Muscle of leg (tissue), 11 donors: Measurements from ENCODE around the gene GNG7. TPM values are rescaled to one million over a fixed set of nuclear protein-coding genes. Genes with fewer than 3 reads are reported as not detected.
A peak's percentile ranks its signal among the peaks of the same experiment; 100 is the strongest.
"Not testable (repeated sequence)": the region's sequence is repeated elsewhere in the genome, so short reads cannot be mapped to it uniquely, and the experiment has no call there.

Source experiments
- DNase-seq: peaks from one replicate; pipeline ENCODE4 v3.0.0; 2013
- H3K27ac ChIP-seq: one replicate; pipeline ENCODE4 v1.5.1; 2013; ENCODE audit warnings: mild to moderate bottlenecking, low read length, control low read depth
- H3K27me3 ChIP-seq: one replicate; pipeline ENCODE4 v1.6.1; 2013; ENCODE audit warnings: low read length; ENCODE audit not compliant: control insufficient read depth, insufficient read depth
- H3K36me3 ChIP-seq: one replicate; pipeline ENCODE4 v1.6.1; 2013; ENCODE audit warnings: low read length; ENCODE audit not compliant: control insufficient read depth, insufficient read depth
- H3K4me1 ChIP-seq: one replicate; pipeline ENCODE4 v1.6.1; 2013; ENCODE audit warnings: low read length; ENCODE audit not compliant: control insufficient read depth, insufficient read depth
- H3K4me3 ChIP-seq: one replicate; pipeline ENCODE4 v1.5.1; 2013; ENCODE audit warnings: low read length, control low read depth
- H3K9me3 ChIP-seq: replicated peaks from 2 replicates; pipeline ENCODE4 v1.6.1; 2013; ENCODE audit warnings: low read depth, low read length; ENCODE audit not compliant: control insufficient read depth
- WGBS: methylation state at CpG from one replicate; pipeline ENCODE4 v1.1.5; 2013; ENCODE audit warnings: missing lambda C conversion rate; ENCODE audit not compliant: insufficient coverage; 5-methylcytosine and 5-hydroxymethylcytosine counted together
- polyA plus RNA-seq, 8 donors: library from polyadenylated mRNA; unstranded; fragments of 120-200 nt; gene quantifications; one replicate each; pipeline versions ENCODE4 v1.2.1 to v1.2.3, GENCODE V29; 2013; ENCODE audit warnings: inconsistent platforms in 1 of 8, low replicate concordance in 1 of 8; ENCODE audit not compliant: insufficient read length in 8 of 8, insufficient read depth in 1 of 8
- total RNA-seq: library from RNA; stranded (reverse); fragments of 120-200 nt; gene quantifications from one replicate; pipeline ENCODE4 v1.2.4, GENCODE V29; 2013

The GNG7 gene
- total and polyA plus RNA-seq, 9 donors, result 0.58 to 3.1 (median 2.7) TPM

- Histone ChIP-seq H3K4me3 (no peak overlapping the region), H3K27ac (no peak overlapping the region), H3K4me1 (peaks cover 17% of the 10 kb centered on the region), H3K36me3 (no peaks in the 10 kb centered on the region), H3K9me3 (no peaks in the 10 kb centered on the region), H3K27me3 (peaks cover 18% of the 10 kb centered on the region)
- 85% methylated on average over 14 of the region's 16 CpGs for WGBS
- no peak for DNase-seq
Observed at GRCh38 chr19:2514981-2515518, 187.4 kb downstream of the GNG7 start.

DNA sequence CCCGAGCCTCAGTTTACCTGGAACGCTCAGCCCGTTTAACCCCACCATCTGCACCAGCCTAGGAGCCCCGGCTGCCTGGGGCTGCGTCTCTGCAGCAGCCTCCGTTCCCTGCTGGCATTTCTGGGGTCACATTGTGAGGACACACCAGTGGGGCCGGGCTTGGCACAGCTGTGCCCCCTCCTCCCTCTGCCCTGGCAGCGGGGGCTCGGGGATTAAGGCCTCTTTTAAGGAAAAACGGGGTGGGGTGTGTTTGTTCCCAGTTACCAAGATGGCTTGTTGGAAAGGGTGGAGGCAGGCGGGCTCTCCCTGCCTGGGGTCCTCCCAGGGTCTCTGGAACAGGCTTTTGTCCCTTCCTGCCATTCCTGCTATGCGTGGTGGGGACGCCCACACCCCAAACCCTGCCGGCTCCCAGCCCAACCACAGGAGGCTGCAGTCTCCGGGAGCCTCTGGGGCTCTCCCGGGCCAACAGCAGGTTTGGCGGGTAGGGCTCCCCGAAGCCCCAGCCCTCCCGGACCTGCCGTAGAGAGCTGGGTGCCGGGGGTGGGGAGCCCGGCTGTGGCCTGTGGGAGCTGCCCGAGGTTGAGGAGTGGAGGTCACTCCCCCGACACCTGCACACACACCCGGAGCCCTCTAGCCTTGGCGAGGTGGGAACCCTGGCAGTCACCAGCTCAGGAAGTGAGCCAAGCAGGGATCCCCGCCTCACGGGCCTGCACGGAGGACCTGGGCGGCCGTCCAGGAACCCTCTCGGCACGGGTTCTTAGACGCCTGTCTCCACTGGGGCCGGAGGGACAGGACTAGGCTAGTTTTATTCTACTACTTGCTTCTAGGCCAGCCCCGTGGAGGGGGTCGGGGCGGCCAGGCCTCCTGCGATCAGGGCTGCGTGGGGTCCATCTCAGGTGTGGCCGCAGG, 189.7 kb downstream of the GNG7 start:
- Histone ChIP-seq H3K9me3 (no peaks in the 10 kb centered on the region), H3K4me3 (no peak overlapping the region), H3K4me1 (peaks cover 10% of the 10 kb centered on the region), H3K27ac (no peak overlapping the region), H3K36me3 (no peaks in the 10 kb centered on the region), H3K27me3 (peaks cover 14% of the 10 kb centered on the region)
- DNase-seq, result no peak
- 50% methylated on average over 21 of the region's 41 CpGs for WGBS

DNA sequence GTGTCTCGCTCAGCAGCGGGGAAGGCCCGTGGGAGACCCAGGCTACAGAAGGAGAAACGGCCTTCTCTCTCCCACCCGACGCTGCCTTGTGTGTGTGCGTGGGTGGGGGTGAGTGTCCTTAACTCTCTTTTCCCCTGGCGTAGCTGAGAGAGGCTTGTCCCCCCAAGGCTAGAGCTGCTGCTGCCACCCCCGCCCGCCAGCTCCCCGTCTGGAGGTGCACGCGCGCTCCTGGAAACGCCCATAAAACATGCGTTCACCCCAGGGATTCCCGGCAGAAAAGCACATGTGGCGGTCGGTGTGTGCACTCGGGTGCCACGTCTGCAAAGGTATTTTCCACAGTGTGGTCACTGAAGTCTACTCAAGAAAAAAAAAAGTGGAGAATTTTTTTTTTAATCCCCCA, 190.5 kb downstream of the GNG7 start:
- Histone ChIP-seq H3K36me3 (no peaks in the 10 kb centered on the region), H3K4me1 (peaks cover 14% of the 10 kb centered on the region), H3K27me3 (peaks cover 14% of the 10 kb centered on the region), H3K27ac (no peak overlapping the region), H3K4me3 (no peak overlapping the region), H3K9me3 (no peaks in the 10 kb centered on the region)
- no peak for DNase-seq
- 61% methylated on average over 12 of the region's 21 CpGs for WGBS

GRCh38 chr19:2511570-2511969, 190.9 kb downstream of the GNG7 start:
- peaks cover 14% of the 10 kb centered on the region for H3K4me1 ChIP-seq
- peaks cover 14% of the 10 kb centered on the region for H3K27me3 ChIP-seq
- no peak overlapping the region for H3K4me3 ChIP-seq
- no peak overlapping the region for H3K27ac ChIP-seq
- WGBS, result 77% methylated on average over 17 of the region's 22 CpGs
- H3K9me3 ChIP-seq, result no peaks in the 10 kb centered on the region
- no peak for DNase-seq
- no peaks in the 10 kb centered on the region for H3K36me3 ChIP-seq

DNA sequence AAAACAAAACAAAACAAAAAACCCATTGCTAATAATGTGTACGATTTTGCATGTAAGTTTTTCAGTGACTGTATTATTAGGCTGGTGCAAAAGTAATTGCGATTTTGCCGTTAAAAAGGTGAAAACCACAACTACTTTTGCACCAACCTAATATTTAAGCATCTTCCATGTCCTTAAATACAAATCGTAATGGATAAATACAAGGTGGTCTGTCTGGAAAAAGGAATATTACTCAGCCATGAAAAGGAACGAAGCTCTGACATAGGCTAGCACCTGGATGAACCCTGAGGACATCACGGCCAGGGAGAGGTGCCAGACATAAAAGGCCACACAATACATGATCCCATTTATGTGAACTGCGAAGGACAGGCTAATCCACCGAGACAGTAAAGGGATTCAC, 193.4 kb downstream of the GNG7 start:
- Histone ChIP-seq H3K36me3 (no peaks in the 10 kb centered on the region), H3K4me1 (peaks cover 14% of the 10 kb centered on the region), H3K27ac (no peak overlapping the region), H3K27me3 (peaks cover 14% of the 10 kb centered on the region), H3K4me3 (no peak overlapping the region), H3K9me3 (no peaks in the 10 kb centered on the region)
- DNase-seq, result no peak
- 94% methylated on average over 3 of the region's 8 CpGs for WGBS

DNA sequence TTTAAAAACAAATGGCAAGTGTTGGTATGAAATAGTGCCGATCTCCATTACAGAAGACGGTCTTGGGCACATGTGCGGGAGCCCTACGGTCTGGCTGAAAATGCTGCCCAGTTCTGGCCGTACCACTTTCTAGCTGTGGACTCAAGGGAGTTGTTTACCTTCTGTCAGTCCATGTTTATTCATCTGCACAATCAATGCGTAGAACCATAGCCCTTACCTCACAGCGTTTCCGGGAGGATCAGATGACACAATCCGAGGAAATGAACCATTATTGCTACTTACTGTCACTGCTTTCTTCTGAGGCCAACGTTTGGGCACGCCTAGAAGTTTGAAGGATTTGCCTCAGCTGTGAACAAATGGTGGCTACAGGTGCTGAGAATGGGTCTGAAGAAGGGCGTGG, 195.4 kb downstream of the GNG7 start:
- WGBS, result 18% methylated on average over 6 of the region's 12 CpGs
- Histone ChIP-seq H3K4me1 (peaks cover 4% of the 10 kb centered on the region), H3K27me3 (no peaks in the 10 kb centered on the region), H3K9me3 (no peaks in the 10 kb centered on the region), H3K27ac (peak overlapping the region; percentile 42), H3K36me3 (no peaks in the 10 kb centered on the region), H3K4me3 (no peak overlapping the region)
- peak; percentile 56 for DNase-seq

DNA sequence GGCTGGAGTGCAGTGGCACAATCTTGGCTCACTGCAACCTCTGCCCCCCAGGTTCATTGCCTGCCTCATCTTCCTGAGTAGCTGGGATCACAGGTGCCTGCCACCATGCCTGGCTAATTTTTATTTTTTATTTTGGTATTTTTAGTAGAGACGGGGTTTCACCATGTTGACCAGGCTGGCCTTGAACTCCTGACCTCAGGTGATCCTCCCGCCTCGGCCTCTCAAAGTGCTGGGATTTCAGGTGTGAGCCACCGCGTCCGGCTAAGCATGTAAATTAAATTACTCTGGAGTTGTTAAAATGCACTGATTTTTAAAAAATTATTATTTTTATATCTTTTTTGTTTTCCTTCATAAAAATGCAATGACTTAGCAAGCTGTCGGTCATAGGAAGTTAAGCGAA, 195.8 kb downstream of the GNG7 start:
- peak overlapping the region; percentile 42 for H3K27ac ChIP-seq
- H3K36me3 ChIP-seq, H3K9me3 ChIP-seq, H3K4me1 ChIP-seq, DNase-seq, H3K4me3 ChIP-seq, H3K27me3 ChIP-seq: not testable (repeated sequence)
- 33% methylated on average over 2 of the region's 8 CpGs for WGBS

- H3K4me3 ChIP-seq, result no peak overlapping the region
- 41% methylated on average over 19 of the region's 21 CpGs for WGBS
- H3K27me3 ChIP-seq, result no peaks in the 10 kb centered on the region
- H3K36me3 ChIP-seq, result no peaks in the 10 kb centered on the region
- no peaks in the 10 kb centered on the region for H3K9me3 ChIP-seq
- H3K4me1 ChIP-seq, result peaks cover 22% of the 10 kb centered on the region
- peak; percentile 43 for DNase-seq
- no peak overlapping the region for H3K27ac ChIP-seq
Observed at GRCh38 chr19:2503521-2504109, 198.9 kb downstream of the GNG7 start.

- no peak overlapping the region for H3K4me3 ChIP-seq
- DNase-seq, result peak; percentile 69
- WGBS, result 40% methylated on average over 7 of the region's 12 CpGs
Observed at GRCh38 chr19:2500841-2501261, 201.6 kb downstream of the GNG7 start.

GRCh38 chr19:2500156-2500555, 202.3 kb downstream of the GNG7 start:
- Histone ChIP-seq H3K4me3 (no peak overlapping the region), H3K4me1 (peaks cover 30% of the 10 kb centered on the region), H3K9me3 (peaks cover 4% of the 10 kb centered on the region), H3K36me3 (no peaks in the 10 kb centered on the region), H3K27ac (no peak overlapping the region), H3K27me3 (no peaks in the 10 kb centered on the region)
- DNase-seq, result peak; percentile 35
- WGBS, result 83% methylated on average over 4 of the region's 13 CpGs

More at GRCh38 chr19:2500841-2501261, 201.6 kb downstream of the GNG7 start:
- Histone ChIP-seq H3K36me3 (no peaks in the 10 kb centered on the region), H3K27me3 (no peaks in the 10 kb centered on the region), H3K27ac (peak overlapping the region; percentile 7), H3K4me1 (peaks cover 23% of the 10 kb centered on the region), H3K9me3 (peaks cover 4% of the 10 kb centered on the region)
